ENCODE data around the gene C16orf74. TPM values are rescaled to one million over a fixed set of nuclear protein-coding genes. Genes with fewer than 3 reads are reported as not detected.
A peak's percentile ranks its signal among the peaks of the same experiment; 100 is the strongest.

The C16orf74 gene
- polyA plus RNA-seq, 1 experiment: 3.2 TPM

- DNase-seq (ENCODE audit: low read depth, low spot score): no peak
- TF ChIP-seq CTCF (IDR thresholded peaks at IDR 0.05; ENCODE audit: low read depth, low read length): no peak
- ChIA-PET POLR2A (interaction anchor here (1.1 kb wide), 1 partner anchor 71 kb away, joined by 4 read pairs; no protein-coding TSS in a partner anchor), CTCF (interaction anchor here (1.3 kb wide), 1 partner anchor 13 kb away, joined by 9 read pairs; no protein-coding TSS in a partner anchor)
- no peaks in the 10 kb centered on the region for H3K27me3 ChIP-seq (ENCODE audit: control insufficient read depth, insufficient read depth, low read length)
- H3K4me3 ChIP-seq (ENCODE audit: low read depth, low read length): no peak overlapping the region
- no peaks in the 10 kb centered on the region; the same call in 1 of the 2 replicates for H3K9me3 ChIP-seq (ENCODE audit: control insufficient read depth, insufficient read depth, low read length)
- H3K27ac ChIP-seq (ENCODE audit: low read depth, low read length): no peak overlapping the region
These were observed 21.3 kb downstream of the C16orf74 start for GRCh38 chr16:85729452-85730185.

GRCh38 chr16:85728879-85729278 lies 22.0 kb downstream of the C16orf74 start:
- peak; percentile 20; the same call in 1 of the 2 replicates for TF ChIP-seq CTCF (IDR thresholded peaks at IDR 0.05; ENCODE audit: low read depth, low read length)
- CTCF ChIA-PET: interaction anchor here (1.1 to 1.3 kb wide), 2 partner anchors 10 to 12 kb away, joined by 5 to 9 read pairs; no protein-coding TSS in a partner anchor
- H3K9me3 ChIP-seq (ENCODE audit: control insufficient read depth, insufficient read depth, low read length): no peaks in the 10 kb centered on the region; the same call in 1 of the 2 replicates
- DNase-seq (ENCODE audit: low read depth, low spot score): no peak
- H3K27ac ChIP-seq (ENCODE audit: low read depth, low read length): no peak overlapping the region
- POLR2A ChIA-PET: interaction anchor here (1.1 kb wide), 1 partner anchor 71 kb away, joined by 4 read pairs; no protein-coding TSS in a partner anchor
- H3K27me3 ChIP-seq (ENCODE audit: control insufficient read depth, insufficient read depth, low read length): no peaks in the 10 kb centered on the region
- H3K4me3 ChIP-seq (ENCODE audit: low read depth, low read length): no peak overlapping the region

GRCh38 chr16:85724936-85725335 lies 26.0 kb downstream of the C16orf74 start:
- H3K4me3 ChIP-seq (ENCODE audit: low read depth, low read length): no peak overlapping the region
- no peaks in the 10 kb centered on the region; the same call in 1 of the 2 replicates for H3K9me3 ChIP-seq (ENCODE audit: control insufficient read depth, insufficient read depth, low read length)
- CTCF ChIA-PET: no interaction called here
- no peaks in the 10 kb centered on the region for H3K27me3 ChIP-seq (ENCODE audit: control insufficient read depth, insufficient read depth, low read length)
- TF ChIP-seq CTCF (IDR thresholded peaks at IDR 0.05; ENCODE audit: low read depth, low read length): no peak
- DNase-seq (ENCODE audit: low read depth, low spot score): no peak
- no peak overlapping the region for H3K27ac ChIP-seq (ENCODE audit: low read depth, low read length)
- POLR2A ChIA-PET: no interaction called here

- H3K27ac ChIP-seq (ENCODE audit: low read depth, low read length): no peak overlapping the region
- H3K4me3 ChIP-seq (ENCODE audit: low read depth, low read length): no peak overlapping the region
- no peaks in the 10 kb centered on the region for H3K27me3 ChIP-seq (ENCODE audit: control insufficient read depth, insufficient read depth, low read length)
- ChIA-PET POLR2A (no interaction called here), CTCF (no interaction called here)
- DNase-seq (ENCODE audit: low read depth, low spot score): no peak
- TF ChIP-seq CTCF (IDR thresholded peaks at IDR 0.05; ENCODE audit: low read depth, low read length): no peak
- H3K9me3 ChIP-seq (ENCODE audit: control insufficient read depth, insufficient read depth, low read length): no peaks in the 10 kb centered on the region; the same call in 1 of the 2 replicates
These were observed 26.6 kb downstream of the C16orf74 start for GRCh38 chr16:85724126-85724879.
